HCT116 (cell line): ENCODE measurements around the gene RHBDD3. TPM values are rescaled to one million over a fixed set of nuclear protein-coding genes. Genes with fewer than 3 reads are reported as not detected.

Experiments used
- ATAC-seq: fragments of 200-7000 bp; cut with Tn5 transposase; 2 replicates; pipeline ENCODE4 v1.9.1; 2020; ENCODE audit warnings: mild to moderate bottlenecking, moderate library complexity
- BruUV-seq: library from RNA; stranded (reverse); fragments of 400-500 nt; replicated peaks from 2 replicates; lab custom pipeline; 2021; lab: Mats Ljungman, UMichigan
- CTCF ChIA-PET: fragments of 300-600 bp; sonication (Branson Sonifier 250); formaldehyde crosslinking; loops from one replicate; lab custom pipeline; 2021; ENCODE audit warnings: antibody characterized with exemption; lab: Charles Lee
- POLR2A ChIA-PET: fragments of 300-600, 350-600 bp; sonication (Branson Sonifier 250); formaldehyde crosslinking; loops from one replicate; lab custom pipeline; 2021; ENCODE audit warnings: antibody characterized with exemption; lab: Charles Lee
- RAD21 ChIA-PET, 2 experiments: fragments of 300-600 bp; sonication (Branson Sonifier 250); formaldehyde crosslinking; loops; one replicate each; lab custom pipeline; 2023; ENCODE audit warnings: low total read pairs in 2 of 2; ENCODE audit not compliant: uncharacterized antibody in 2 of 2, unreplicated experiment in 2 of 2, low non-redundant PET in 1 of 2; lab: Charles Lee
- DNase-seq: peaks from one replicate; pipeline ENCODE4 v3.0.0-alpha.2; 2010; ENCODE audit warnings: low read depth, low spot score
- H2AFZ ChIP-seq: fragments of 200-600 bp; shearing (Covaris generic), sonication (generic); 2 replicates; pipeline ENCODE4 v1.6.1; 2017; ENCODE audit warnings: low read depth, mixed run types, mixed read lengths, antibody characterized with exemption, low read length; ENCODE audit not compliant: poor library complexity, severe bottlenecking
- H3K27ac ChIP-seq: 2 replicates; pipeline ENCODE4 v1.5.1; 2012; ENCODE audit warnings: low read depth, low read length
- H3K27me3 ChIP-seq: fragments of 200-600 bp; sonication (generic); 2 replicates; pipeline ENCODE4 v1.6.1; 2016; ENCODE audit warnings: mixed run types, low read length, mixed read lengths; ENCODE audit not compliant: insufficient read depth
- H3K36me3 ChIP-seq, 2 experiments: fragments of 200-500 bp in 1 of 2; fragments of 200-600 bp in 1 of 2; sonication (Bioruptor generic) in 1 of 2; sonication (generic) in 1 of 2; 2 replicates each; pipeline versions ENCODE4 v1.5.1 to v1.6.1; 2014 to 2016; ENCODE audit warnings: low read length in 2 of 2, inconsistent platforms in 1 of 2, mixed read lengths in 1 of 2, mixed run types in 1 of 2; ENCODE audit not compliant: insufficient read depth in 2 of 2, control insufficient read depth in 1 of 2
- H3K4me1 ChIP-seq, 2 experiments: fragments of 200-600 bp in 1 of 2; sonication (generic) in 1 of 2; 2 replicates each; pipeline versions ENCODE4 v1.5.1 to v1.6.1; 2012 to 2017; ENCODE audit warnings: low read length in 2 of 2, inconsistent platforms in 1 of 2, mild to moderate bottlenecking in 1 of 2, mixed read lengths in 1 of 2, mixed run types in 1 of 2, moderate library complexity in 1 of 2; ENCODE audit not compliant: insufficient read depth in 2 of 2, control insufficient read depth in 1 of 2
- H3K4me2 ChIP-seq: fragments of 200-600 bp; sonication (generic); 2 replicates; pipeline ENCODE4 v1.6.1; 2017; ENCODE audit warnings: mixed run types, low read length, mixed read lengths
- H3K4me3 ChIP-seq, 2 experiments: fragments of 200-600 bp in 1 of 2; sonication (generic) in 1 of 2; replicated peaks in 1 of 2; 2 replicates each; pipeline ENCODE4 v1.5.1; 2011 to 2016; ENCODE audit warnings: low read length in 2 of 2, control low read depth in 1 of 2, low read depth in 1 of 2, mild to moderate bottlenecking in 1 of 2, mixed read lengths in 1 of 2, mixed run types in 1 of 2
- H3K79me2 ChIP-seq: fragments of 200-600 bp; sonication (generic); 2 replicates; pipeline ENCODE4 v1.6.1; 2017; ENCODE audit warnings: mild to moderate bottlenecking, mixed run types, low read length, moderate library complexity, mixed read lengths; ENCODE audit not compliant: insufficient read depth
- H3K9ac ChIP-seq: fragments of 200-600 bp; sonication (generic); 2 replicates; pipeline ENCODE4 v1.6.1; 2016; ENCODE audit warnings: low read length, mixed read lengths
- H3K9me2 ChIP-seq: fragments of 200-600 bp; sonication (generic), shearing (Covaris generic); 2 replicates; pipeline ENCODE4 v1.6.1; 2017; ENCODE audit warnings: mixed run types, mild to moderate bottlenecking, moderate library complexity; ENCODE audit not compliant: insufficient read depth
- H3K9me3 ChIP-seq, 2 experiments: fragments of 200-500 bp in 1 of 2; fragments of 200-600 bp in 1 of 2; sonication (Bioruptor generic) in 1 of 2; sonication (generic) in 1 of 2; 2 replicates each; pipeline ENCODE4 v1.6.1; 2014 to 2017; ENCODE audit warnings: low read length in 2 of 2, mixed read lengths in 2 of 2, inconsistent platforms in 1 of 2, low read depth in 1 of 2, mild to moderate bottlenecking in 1 of 2, mixed run types in 1 of 2, moderate library complexity in 1 of 2; ENCODE audit not compliant: control insufficient read depth in 1 of 2, insufficient read depth in 1 of 2
- H4K20me1 ChIP-seq: fragments of 200-600 bp; sonication (generic), shearing (Covaris generic); 2 replicates; pipeline ENCODE4 v1.6.1; 2017; ENCODE audit warnings: mixed run types, mild to moderate bottlenecking, moderate library complexity; ENCODE audit not compliant: insufficient read depth
- CBX3 ChIP-seq: IDR thresholded peaks from 2 replicates; pipeline ENCODE4 v1.6.1; 2012; ENCODE audit warnings: low read depth
- ELF1 ChIP-seq: IDR thresholded peaks from 2 replicates; pipeline ENCODE4 v1.6.1; 2012; ENCODE audit warnings: low read depth, borderline replicate concordance
- JUND ChIP-seq: IDR thresholded peaks from 2 replicates; pipeline ENCODE4 v1.6.1; 2012
- POLR2AphosphoS5 ChIP-seq: IDR thresholded peaks from 2 replicates; pipeline ENCODE4 v1.6.1; 2011; ENCODE audit warnings: mild to moderate bottlenecking, low read depth, low read length, moderate library complexity
- RAD21 ChIP-seq: IDR thresholded peaks from 2 replicates; pipeline ENCODE4 v1.6.1; 2012; ENCODE audit warnings: low read depth, mild to moderate bottlenecking
- YY1 ChIP-seq: IDR thresholded peaks from 2 replicates; pipeline ENCODE4 v1.6.1; 2011; ENCODE audit warnings: low read length, low read depth, moderate library complexity, mild to moderate bottlenecking; ENCODE audit not compliant: insufficient replicate concordance; ENCODE audit errors: extremely low read depth
- ZNF274 ChIP-seq: fragments of 200-500 bp; sonication (Bioruptor generic); IDR thresholded peaks from 2 replicates; pipeline ENCODE4 v1.6.1; 2014; ENCODE audit warnings: mild to moderate bottlenecking, low read depth, low read length, inconsistent platforms
- intact Hi-C: fragments of 100-400 bp; cut with micrococcal nuclease; formaldehyde crosslinking; loops from 2 replicates; pipeline ENCODE4 v1.10.0; 2022
- total RNA-seq: library from RNA; stranded (reverse); gene quantifications from one replicate; pipeline ENCODE4 v1.2.1, GENCODE V29; 2021; ENCODE audit not compliant: unreplicated experiment
- TF ChIP-seq, protein P1 (sequence below), 3 experiments: fragments of 200-600 bp in 1 of 3; sonication (generic) in 1 of 3; IDR thresholded peaks in 2 of 3; conservative IDR thresholded peaks in 1 of 3; 2 replicates each; pipeline ENCODE4 v1.5.1; 2012 to 2017; ENCODE audit warnings: low read depth in 2 of 3, low read length in 2 of 3, antibody characterized with exemption in 1 of 3, borderline replicate concordance in 1 of 3, control low read depth in 1 of 3, mild to moderate bottlenecking in 1 of 3, mixed read lengths in 1 of 3, mixed run types in 1 of 3, moderate library complexity in 1 of 3; ENCODE audit not compliant: insufficient read depth in 1 of 3
- TF ChIP-seq, protein P2 (sequence below): IDR thresholded peaks from 2 replicates; pipeline ENCODE4 v1.6.1; 2012
- TF ChIP-seq, protein P3 (sequence below): IDR thresholded peaks from 2 replicates; pipeline ENCODE4 v1.6.1; 2011; ENCODE audit warnings: mild to moderate bottlenecking, low read length, moderate library complexity; ENCODE audit not compliant: insufficient replicate concordance; ENCODE audit errors: extremely low read depth

Gene RHBDD3
- total RNA-seq, 1 experiment from 2014 or later = 30.2 TPM

DNA sequence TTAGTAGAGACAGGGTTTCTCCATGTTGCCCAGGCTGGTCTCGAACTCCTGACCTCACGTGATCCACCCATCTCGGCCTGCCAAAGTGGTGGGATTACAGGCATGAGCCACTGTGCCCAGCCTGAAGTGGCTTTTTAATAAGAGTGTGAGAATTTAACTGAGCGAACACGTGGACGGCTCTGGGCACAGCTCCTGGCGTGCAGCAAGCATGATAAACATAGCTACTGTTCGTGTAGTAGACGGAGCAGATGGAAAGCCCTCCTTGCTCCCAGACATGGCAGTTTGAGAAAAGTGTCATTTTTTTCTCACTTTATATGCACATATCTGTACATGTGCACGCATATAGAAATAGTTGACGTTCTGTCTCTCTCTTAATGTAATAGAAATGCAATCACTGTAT is 55.0 kb downstream of the RHBDD3 start (continued):
- TF ChIP-seq, protein P1, sequence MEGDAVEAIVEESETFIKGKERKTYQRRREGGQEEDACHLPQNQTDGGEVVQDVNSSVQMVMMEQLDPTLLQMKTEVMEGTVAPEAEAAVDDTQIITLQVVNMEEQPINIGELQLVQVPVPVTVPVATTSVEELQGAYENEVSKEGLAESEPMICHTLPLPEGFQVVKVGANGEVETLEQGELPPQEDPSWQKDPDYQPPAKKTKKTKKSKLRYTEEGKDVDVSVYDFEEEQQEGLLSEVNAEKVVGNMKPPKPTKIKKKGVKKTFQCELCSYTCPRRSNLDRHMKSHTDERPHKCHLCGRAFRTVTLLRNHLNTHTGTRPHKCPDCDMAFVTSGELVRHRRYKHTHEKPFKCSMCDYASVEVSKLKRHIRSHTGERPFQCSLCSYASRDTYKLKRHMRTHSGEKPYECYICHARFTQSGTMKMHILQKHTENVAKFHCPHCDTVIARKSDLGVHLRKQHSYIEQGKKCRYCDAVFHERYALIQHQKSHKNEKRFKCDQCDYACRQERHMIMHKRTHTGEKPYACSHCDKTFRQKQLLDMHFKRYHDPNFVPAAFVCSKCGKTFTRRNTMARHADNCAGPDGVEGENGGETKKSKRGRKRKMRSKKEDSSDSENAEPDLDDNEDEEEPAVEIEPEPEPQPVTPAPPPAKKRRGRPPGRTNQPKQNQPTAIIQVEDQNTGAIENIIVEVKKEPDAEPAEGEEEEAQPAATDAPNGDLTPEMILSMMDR (IDR thresholded peaks at IDR 0.05 in 2 of 3, conservative IDR thresholded peaks at IDR 0.05 in 1 of 3; ENCODE audit: borderline replicate concordance in 1 of 3, insufficient read depth in 1 of 3, low read depth in 2 of 3, low read length in 2 of 3) = no peak

DNA sequence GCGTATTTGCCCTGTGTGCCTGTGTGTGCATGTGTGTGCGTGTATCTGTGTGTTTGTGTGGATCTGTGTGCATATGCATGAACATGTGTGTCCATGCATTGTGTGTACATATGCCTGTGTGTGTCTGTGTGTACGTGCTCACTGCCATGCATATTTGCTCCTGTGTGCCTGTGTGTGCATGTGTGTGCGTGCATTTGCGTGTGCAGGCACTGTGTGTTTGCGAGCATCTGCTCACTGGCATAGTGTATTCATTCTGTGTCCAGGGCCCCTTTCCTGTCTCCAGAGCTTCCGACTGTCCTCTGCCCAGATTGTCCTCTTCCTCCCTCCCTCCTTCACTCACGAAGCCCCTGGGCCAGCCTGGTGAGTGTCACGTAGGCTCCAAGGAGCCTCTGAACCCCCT is 56.3 kb downstream of the RHBDD3 start:
- no peak overlapping the region for H3K27ac ChIP-seq
- TF ChIP-seq RAD21 (no peak), YY1 (no peak), CBX3 (no peak)
- TF ChIP-seq, all 23 proteins: peak for 0
- ChIA-PET RAD21 (no interaction called here), CTCF (no interaction called here), POLR2A (no interaction called here)
- Histone ChIP-seq H3K4me3 (no peak overlapping the region), H3K79me2 (no peaks in the 10 kb centered on the region), H4K20me1 (no peaks in the 10 kb centered on the region), H3K27me3 (no peaks in the 10 kb centered on the region), H3K36me3 (no peaks in the 10 kb centered on the region), H2AFZ (no peak overlapping the region), H3K4me2 (no peak overlapping the region), H3K9me2 (no peaks in the 10 kb centered on the region), H3K9me3 (no peaks in the 10 kb centered on the region), H3K4me1 (peaks cover 4 to 7% of the 10 kb centered on the region in 2 experiments; a peak in 2 of 4 replicates), H3K9ac (no peak overlapping the region)
- no TSS peak for BruUV-seq
- intact Hi-C loops = no loop called here
- DNase-seq (no peak), ATAC-seq (no peak)

DNA sequence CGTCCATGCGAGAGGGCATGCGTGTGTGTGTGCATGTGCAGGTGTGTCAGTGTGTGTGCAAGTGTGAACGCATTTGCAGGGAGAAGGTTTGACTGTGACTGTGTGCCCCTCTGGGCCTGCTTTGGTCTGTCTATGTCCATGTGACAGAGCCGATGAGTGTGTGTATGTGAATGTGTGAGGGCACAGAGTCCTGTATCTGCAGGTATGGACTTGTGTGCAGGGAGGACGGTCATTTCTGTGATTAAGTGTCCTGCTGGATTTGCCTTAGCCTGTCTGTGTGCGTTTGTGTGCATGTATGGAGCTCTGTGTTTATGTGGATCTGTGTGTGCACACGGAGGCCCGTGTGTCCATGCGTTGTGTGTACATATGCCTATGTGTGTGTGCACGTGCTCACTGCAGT is 56.7 kb downstream of the RHBDD3 start:
- BruUV-seq = no TSS peak
- RAD21 ChIA-PET = no interaction called here
- Histone ChIP-seq H3K9me2 (no peaks in the 10 kb centered on the region), H3K9ac (no peak overlapping the region), H3K4me2 (no peak overlapping the region), H3K4me1 (peaks cover 4 to 10% of the 10 kb centered on the region in 2 experiments; a peak in 2 of 4 replicates), H3K9me3 (no peaks in the 10 kb centered on the region), H2AFZ (no peak overlapping the region), H3K4me3 (no peak overlapping the region), H3K36me3 (no peaks in the 10 kb centered on the region), H4K20me1 (no peaks in the 10 kb centered on the region), H3K27me3 (no peaks in the 10 kb centered on the region), H3K27ac (no peak overlapping the region), H3K79me2 (no peaks in the 10 kb centered on the region)
- POLR2A ChIA-PET = no interaction called here
- intact Hi-C loops = no loop called here
- no peak for DNase-seq
- CTCF ChIA-PET = no interaction called here
- ATAC-seq = no peak
- TF ChIP-seq, protein P2, sequence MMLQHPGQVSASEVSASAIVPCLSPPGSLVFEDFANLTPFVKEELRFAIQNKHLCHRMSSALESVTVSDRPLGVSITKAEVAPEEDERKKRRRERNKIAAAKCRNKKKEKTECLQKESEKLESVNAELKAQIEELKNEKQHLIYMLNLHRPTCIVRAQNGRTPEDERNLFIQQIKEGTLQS = no peak
- TF ChIP-seq JUND (no peak), ZNF274 (no peak), CBX3 (no peak), ELF1 (no peak), YY1 (no peak), POLR2AphosphoS5 (no peak)
- TF ChIP-seq, protein P3, sequence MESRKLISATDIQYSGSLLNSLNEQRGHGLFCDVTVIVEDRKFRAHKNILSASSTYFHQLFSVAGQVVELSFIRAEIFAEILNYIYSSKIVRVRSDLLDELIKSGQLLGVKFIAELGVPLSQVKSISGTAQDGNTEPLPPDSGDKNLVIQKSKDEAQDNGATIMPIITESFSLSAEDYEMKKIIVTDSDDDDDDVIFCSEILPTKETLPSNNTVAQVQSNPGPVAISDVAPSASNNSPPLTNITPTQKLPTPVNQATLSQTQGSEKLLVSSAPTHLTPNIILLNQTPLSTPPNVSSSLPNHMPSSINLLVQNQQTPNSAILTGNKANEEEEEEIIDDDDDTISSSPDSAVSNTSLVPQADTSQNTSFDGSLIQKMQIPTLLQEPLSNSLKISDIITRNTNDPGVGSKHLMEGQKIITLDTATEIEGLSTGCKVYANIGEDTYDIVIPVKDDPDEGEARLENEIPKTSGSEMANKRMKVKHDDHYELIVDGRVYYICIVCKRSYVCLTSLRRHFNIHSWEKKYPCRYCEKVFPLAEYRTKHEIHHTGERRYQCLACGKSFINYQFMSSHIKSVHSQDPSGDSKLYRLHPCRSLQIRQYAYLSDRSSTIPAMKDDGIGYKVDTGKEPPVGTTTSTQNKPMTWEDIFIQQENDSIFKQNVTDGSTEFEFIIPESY = no peak
- TF ChIP-seq, protein P1 (IDR thresholded peaks at IDR 0.05 in 2 of 3, conservative IDR thresholded peaks at IDR 0.05 in 1 of 3; ENCODE audit: borderline replicate concordance in 1 of 3, insufficient read depth in 1 of 3, low read depth in 2 of 3, low read length in 2 of 3) = no peak
